KMS-11 (cell line): ENCODE measurements around the gene C1orf35.

ENCODE experiments used
- H2AFZ ChIP-seq: fragments of 200-600 bp; sonication (generic); 2 replicates; pipeline ENCODE4 v1.6.1; 2016; ENCODE audit warnings: antibody characterized with exemption, mixed run types, low read depth
- H3K27ac ChIP-seq: fragments of 200-600 bp; sonication (generic); 2 replicates; pipeline ENCODE4 v1.6.1; 2016; ENCODE audit warnings: mild to moderate bottlenecking, mixed run types
- H3K27me3 ChIP-seq: fragments of 200-600 bp; sonication (generic); 2 replicates; pipeline ENCODE4 v1.6.1; 2017; ENCODE audit warnings: mild to moderate bottlenecking, low read depth, mixed run types, moderate library complexity; ENCODE audit not compliant: insufficient read depth
- H3K36me3 ChIP-seq: fragments of 200-600 bp; sonication (generic); 2 replicates; pipeline ENCODE4 v1.6.1; 2017; ENCODE audit warnings: mild to moderate bottlenecking, mixed run types; ENCODE audit not compliant: insufficient read depth
- H3K4me1 ChIP-seq: fragments of 200-600 bp; sonication (generic); 2 replicates; pipeline ENCODE4 v1.6.1; 2016; ENCODE audit warnings: mild to moderate bottlenecking, low read depth, mixed run types; ENCODE audit not compliant: poor library complexity, severe bottlenecking
- H3K4me2 ChIP-seq: fragments of 200-600 bp; sonication (generic); 2 replicates; pipeline ENCODE4 v1.7.0; 2016; ENCODE audit warnings: mild to moderate bottlenecking, mixed run types
- H3K4me3 ChIP-seq: fragments of 200-600 bp; sonication (generic); IDR thresholded peaks from 2 replicates; pipeline ENCODE4 v1.6.1; 2017; ENCODE audit warnings: low read depth, low read length, mixed read lengths; ENCODE audit not compliant: insufficient read depth
- H3K79me2 ChIP-seq: fragments of 200-600 bp; sonication (generic); 2 replicates; pipeline ENCODE4 v1.6.1; 2016; ENCODE audit warnings: low read depth, mixed run types; ENCODE audit not compliant: insufficient read depth
- H3K9ac ChIP-seq: fragments of 200-600 bp; sonication (generic); 2 replicates; pipeline ENCODE4 v1.6.1; 2016; ENCODE audit warnings: mild to moderate bottlenecking, mixed run types
- H4K20me1 ChIP-seq: fragments of 200-600 bp; sonication (generic); 2 replicates; pipeline ENCODE4 v1.6.1; 2016; ENCODE audit warnings: mild to moderate bottlenecking, mixed run types; ENCODE audit not compliant: insufficient read depth
- TF ChIP-seq, protein P1 (sequence below): fragments of 200-600 bp; sonication (generic); conservative IDR thresholded peaks from 2 replicates; pipeline ENCODE4 v1.6.1; 2017; ENCODE audit warnings: low read depth, mild to moderate bottlenecking, antibody characterized with exemption, low read length, moderate library complexity, mixed read lengths

Gene C1orf35

DNA sequence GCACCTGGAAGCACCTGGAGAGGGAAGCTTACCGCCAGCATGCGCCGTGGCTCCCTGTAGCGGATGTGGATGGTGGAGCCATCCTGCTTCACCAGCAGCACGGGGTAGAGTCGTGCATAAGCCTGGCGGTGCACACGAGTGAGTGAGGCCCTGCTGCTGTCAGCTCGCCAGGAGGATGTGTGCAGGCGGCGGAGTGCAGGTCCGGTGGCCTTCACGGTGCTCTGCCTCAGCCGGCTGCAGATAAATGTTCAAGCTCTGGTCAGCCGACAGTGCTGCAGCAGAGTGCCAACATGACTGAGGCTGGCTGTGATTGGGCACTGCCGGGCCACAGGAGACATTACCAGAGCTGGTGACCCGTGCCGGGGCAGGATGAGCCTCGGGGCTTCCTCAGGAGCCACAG lies 4.5 kb upstream of the C1orf35 start:
- H3K4me3 ChIP-seq, result no peak overlapping the region

GRCh38 chr1:228106800-228107054 lies 3.6 kb upstream of the C1orf35 start:
- H3K36me3 ChIP-seq, result no peaks in the 10 kb centered on the region; the same call in 1 of the 2 replicates
- no peak overlapping the region for H3K4me3 ChIP-seq
- no peak overlapping the region for H3K27ac ChIP-seq
- no peak overlapping the region for H2AFZ ChIP-seq
- H3K9ac ChIP-seq, result no peak overlapping the region
- no peaks in the 10 kb centered on the region for H3K27me3 ChIP-seq
- H4K20me1 ChIP-seq, result peaks cover 1% of the 10 kb centered on the region; the same call in 1 of the 2 replicates
- TF ChIP-seq, protein P1, sequence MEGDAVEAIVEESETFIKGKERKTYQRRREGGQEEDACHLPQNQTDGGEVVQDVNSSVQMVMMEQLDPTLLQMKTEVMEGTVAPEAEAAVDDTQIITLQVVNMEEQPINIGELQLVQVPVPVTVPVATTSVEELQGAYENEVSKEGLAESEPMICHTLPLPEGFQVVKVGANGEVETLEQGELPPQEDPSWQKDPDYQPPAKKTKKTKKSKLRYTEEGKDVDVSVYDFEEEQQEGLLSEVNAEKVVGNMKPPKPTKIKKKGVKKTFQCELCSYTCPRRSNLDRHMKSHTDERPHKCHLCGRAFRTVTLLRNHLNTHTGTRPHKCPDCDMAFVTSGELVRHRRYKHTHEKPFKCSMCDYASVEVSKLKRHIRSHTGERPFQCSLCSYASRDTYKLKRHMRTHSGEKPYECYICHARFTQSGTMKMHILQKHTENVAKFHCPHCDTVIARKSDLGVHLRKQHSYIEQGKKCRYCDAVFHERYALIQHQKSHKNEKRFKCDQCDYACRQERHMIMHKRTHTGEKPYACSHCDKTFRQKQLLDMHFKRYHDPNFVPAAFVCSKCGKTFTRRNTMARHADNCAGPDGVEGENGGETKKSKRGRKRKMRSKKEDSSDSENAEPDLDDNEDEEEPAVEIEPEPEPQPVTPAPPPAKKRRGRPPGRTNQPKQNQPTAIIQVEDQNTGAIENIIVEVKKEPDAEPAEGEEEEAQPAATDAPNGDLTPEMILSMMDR, result no peak
- H3K4me2 ChIP-seq, result no peak overlapping the region
- peaks cover 16% of the 10 kb centered on the region; the same call in 1 of the 2 replicates for H3K79me2 ChIP-seq
- peaks cover 24% of the 10 kb centered on the region for H3K4me1 ChIP-seq

More for the DNA sequence above, 4.5 kb upstream of the C1orf35 start:
- Histone ChIP-seq H3K9ac (no peak overlapping the region), H3K27me3 (no peaks in the 10 kb centered on the region), H4K20me1 (no peaks in the 10 kb centered on the region), H3K4me1 (peaks cover 33% of the 10 kb centered on the region), H3K36me3 (no peaks in the 10 kb centered on the region; the same call in 1 of the 2 replicates), H3K27ac (no peak overlapping the region), H3K4me2 (peak overlapping the region; percentile 89; the same call in 1 of the 2 replicates), H3K79me2 (peaks cover 15% of the 10 kb centered on the region; the same call in 1 of the 2 replicates), H2AFZ (no peak overlapping the region)
- TF ChIP-seq, protein P1, result no peak

DNA sequence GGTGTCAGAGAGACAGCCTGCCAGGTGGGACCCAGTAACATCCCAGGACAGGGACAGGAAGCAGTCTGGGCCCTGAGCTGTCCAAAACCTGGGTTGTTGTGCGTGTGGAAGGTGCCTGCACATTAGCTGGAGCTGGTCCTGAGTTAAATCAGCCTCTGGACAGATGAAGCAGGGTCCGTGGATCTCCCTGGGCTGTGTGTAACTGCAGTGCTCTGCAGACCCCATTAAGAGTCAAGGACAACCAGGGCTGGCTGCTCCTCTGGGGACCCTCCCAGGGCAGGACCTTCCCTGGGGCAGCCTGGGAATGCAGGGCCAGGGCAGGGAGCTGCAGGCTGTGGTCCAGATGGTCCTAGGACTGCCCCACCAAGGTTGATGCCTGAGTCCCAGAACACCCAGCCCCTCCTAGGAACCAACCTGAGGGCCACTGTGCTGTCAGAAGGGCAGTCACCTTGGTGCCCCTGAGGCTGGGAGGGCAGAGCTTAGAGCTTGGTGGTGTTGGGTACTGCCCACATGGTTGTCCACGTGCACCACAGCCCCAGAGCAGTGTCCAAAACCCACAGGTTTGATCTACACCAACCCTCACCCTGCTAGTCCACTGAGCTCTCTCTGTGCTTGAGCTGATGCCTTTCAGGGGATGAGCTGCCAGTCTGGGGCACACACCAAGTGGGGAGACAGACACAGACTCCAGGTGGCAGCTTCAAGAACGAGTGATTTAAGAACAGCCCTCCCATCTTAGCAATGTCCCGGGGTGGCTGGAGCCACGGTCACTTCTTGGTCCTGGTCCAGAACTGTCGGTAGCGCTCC lies 3.1 kb upstream of the C1orf35 start:
- Histone ChIP-seq H3K4me2 (no peak overlapping the region), H3K9ac (no peak overlapping the region), H3K79me2 (peaks cover 21% of the 10 kb centered on the region; the same call in 1 of the 2 replicates), H3K4me1 (peaks cover 25% of the 10 kb centered on the region), H3K4me3 (no peak overlapping the region), H3K27ac (no peak overlapping the region), H2AFZ (no peak overlapping the region), H3K36me3 (no peaks in the 10 kb centered on the region; the same call in 1 of the 2 replicates), H4K20me1 (peaks cover 7% of the 10 kb centered on the region; the same call in 1 of the 2 replicates), H3K27me3 (no peaks in the 10 kb centered on the region)
- TF ChIP-seq, protein P1, result no peak

GRCh38 chr1:228105270-228105995 lies 2.3 kb upstream of the C1orf35 start:
- Histone ChIP-seq H3K79me2 (peaks cover 28% of the 10 kb centered on the region; the same call in 1 of the 2 replicates), H3K36me3 (no peaks in the 10 kb centered on the region; the same call in 1 of the 2 replicates), H3K4me2 (no peak overlapping the region), H2AFZ (no peak overlapping the region), H3K9ac (no peak overlapping the region), H3K27ac (no peak overlapping the region), H3K27me3 (no peaks in the 10 kb centered on the region), H3K4me3 (no peak overlapping the region), H4K20me1 (peaks cover 8% of the 10 kb centered on the region; the same call in 1 of the 2 replicates), H3K4me1 (peaks cover 28% of the 10 kb centered on the region)
- TF ChIP-seq, protein P1, result no peak
